Tibial nerve (tissue), 3 donors: ENCODE measurements around the gene NEDD4.

Experiments used
- POLR2A ChIP-seq, 2 donors: fragments of 450-650 bp; IDR thresholded peaks; one replicate each; pipeline ENCODE4 v1.6.1; 2017; ENCODE audit warnings: antibody characterized with exemption in 2 of 2, mild to moderate bottlenecking in 2 of 2, moderate library complexity in 2 of 2
- TF ChIP-seq, protein P1 (sequence below), 5 experiments: fragments of 200-600 bp in 3 of 5; fragments of 450-650 bp in 2 of 5; sonication (generic) in 3 of 5; IDR thresholded peaks; one replicate each; pipeline ENCODE4 v1.5.1; 2016 to 2019; ENCODE audit warnings: antibody characterized with exemption in 5 of 5, mild to moderate bottlenecking in 3 of 5, moderate library complexity in 2 of 5

DNA sequence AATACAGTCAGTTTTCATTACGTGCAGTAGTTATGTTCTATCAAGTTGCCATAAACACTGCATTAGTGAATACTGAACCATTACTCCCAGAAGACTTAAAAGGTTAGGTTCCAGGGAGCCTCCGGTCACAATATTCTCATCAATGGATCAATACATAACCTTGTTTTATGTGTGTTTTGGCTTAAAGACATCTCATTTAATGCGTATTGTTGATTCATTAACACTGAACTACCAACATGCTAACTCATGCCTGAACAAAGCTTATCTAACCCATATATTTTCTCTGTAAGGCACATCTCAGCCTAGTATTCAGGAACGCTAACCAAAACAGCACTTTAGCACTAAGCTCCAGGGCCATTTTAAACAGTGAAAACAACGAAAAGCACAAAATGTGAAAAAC is 24.1 kb upstream of the NEDD4 start:
- TF ChIP-seq POLR2A (IDR thresholded peaks at IDR 0.05), result no peak
- TF ChIP-seq, protein P1, sequence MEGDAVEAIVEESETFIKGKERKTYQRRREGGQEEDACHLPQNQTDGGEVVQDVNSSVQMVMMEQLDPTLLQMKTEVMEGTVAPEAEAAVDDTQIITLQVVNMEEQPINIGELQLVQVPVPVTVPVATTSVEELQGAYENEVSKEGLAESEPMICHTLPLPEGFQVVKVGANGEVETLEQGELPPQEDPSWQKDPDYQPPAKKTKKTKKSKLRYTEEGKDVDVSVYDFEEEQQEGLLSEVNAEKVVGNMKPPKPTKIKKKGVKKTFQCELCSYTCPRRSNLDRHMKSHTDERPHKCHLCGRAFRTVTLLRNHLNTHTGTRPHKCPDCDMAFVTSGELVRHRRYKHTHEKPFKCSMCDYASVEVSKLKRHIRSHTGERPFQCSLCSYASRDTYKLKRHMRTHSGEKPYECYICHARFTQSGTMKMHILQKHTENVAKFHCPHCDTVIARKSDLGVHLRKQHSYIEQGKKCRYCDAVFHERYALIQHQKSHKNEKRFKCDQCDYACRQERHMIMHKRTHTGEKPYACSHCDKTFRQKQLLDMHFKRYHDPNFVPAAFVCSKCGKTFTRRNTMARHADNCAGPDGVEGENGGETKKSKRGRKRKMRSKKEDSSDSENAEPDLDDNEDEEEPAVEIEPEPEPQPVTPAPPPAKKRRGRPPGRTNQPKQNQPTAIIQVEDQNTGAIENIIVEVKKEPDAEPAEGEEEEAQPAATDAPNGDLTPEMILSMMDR (IDR thresholded peaks at IDR 0.05), result no peak
